Measurements from ENCODE around the gene MMP11. TPM values are rescaled to one million over a fixed set of nuclear protein-coding genes. Genes with fewer than 3 reads are reported as not detected.

Gene MMP11
- total and polyA plus RNA-seq, 4 donors: 0.33 to 33.7 (median 0.61) TPM

DNA sequence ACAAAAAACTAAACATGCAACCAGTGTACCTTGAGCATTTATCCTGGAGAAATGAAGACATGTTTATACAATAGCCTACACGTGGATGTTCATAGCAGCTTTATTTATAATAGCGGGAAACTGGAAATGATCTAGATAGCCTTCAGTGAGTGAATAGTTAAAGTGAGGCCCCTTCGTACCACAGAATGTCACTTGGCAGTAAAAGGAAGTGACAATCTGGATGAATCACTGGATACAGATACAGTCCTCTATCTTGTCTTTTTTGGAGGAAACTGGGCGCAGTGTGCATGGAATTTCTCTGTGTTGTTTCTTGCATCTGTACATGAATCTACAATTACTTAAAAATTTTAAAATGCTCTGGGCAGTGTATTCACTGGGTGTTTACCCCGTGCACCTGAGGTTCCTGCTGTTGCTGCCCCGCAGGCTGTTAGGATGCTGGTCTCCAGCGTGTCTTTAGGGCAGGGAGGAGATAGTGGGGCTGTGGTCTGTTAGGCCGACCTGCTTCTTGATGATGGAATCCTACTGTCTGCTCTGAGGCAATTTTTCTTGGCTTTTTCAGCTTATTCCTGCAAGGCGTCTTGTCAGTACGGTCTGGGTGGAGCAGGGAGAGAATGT is 43.0 kb downstream of the MMP11 start:
- 79% methylated on average over 10 of the region's 10 CpGs for WGBS

DNA sequence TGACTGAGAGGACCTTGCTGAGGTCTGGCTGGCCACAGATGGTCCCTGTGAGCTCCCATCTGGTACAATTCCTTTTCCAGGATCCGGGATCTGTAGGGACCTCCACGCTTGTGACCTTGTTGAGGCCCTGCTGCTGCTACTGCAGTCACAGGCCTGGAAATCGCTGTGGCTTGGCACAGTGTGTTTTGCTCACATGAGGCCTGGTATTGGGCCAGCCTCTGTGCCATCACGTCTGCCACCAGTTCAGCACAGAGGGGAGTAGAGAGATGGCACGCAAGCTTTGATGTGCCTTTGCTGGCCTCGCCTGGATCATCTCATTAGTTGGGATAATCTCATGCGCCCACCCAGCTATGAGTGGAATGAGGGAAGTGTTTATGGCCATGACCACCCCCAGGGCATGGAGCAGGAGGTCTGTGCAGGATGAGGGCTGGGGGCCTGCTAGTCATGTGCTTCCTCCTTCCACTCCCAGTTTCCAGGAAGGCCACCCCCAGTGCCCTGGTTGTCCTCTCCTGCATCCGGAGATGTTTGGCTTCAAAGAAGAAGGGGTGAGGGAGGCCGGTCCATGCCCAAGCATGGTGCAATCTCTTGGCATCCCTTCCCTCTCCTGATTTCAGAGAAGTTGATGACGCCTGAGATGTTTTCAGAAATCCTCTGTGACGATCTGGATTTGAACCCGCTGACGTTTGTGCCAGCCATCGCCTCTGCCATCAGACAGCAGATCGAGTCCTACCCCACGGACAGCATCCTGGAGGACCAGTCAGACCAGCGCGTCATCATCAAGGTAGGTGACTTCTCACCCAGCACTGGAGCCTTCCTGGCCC is 43.7 kb downstream of the MMP11 start:
- no peak overlapping the region for H3K9ac ChIP-seq (ENCODE audit: low read depth in 1 of 2, low read length in 2 of 2)
- H3K4me1 ChIP-seq (ENCODE audit: control insufficient read depth in 4 of 4, insufficient read depth in 4 of 4, low read length in 3 of 4): no peaks in the 10 kb centered on the region
- H3K27me3 ChIP-seq (ENCODE audit: control insufficient read depth in 4 of 4, insufficient read depth in 4 of 4, low read length in 3 of 4): no peaks in the 10 kb centered on the region
- H3K27ac ChIP-seq (ENCODE audit: low read depth in 1 of 2, low read length in 2 of 2): no peak overlapping the region
- H3K4me3 ChIP-seq (ENCODE audit: low read depth in 1 of 3, low read length in 3 of 3): no peak overlapping the region
- 88% methylated on average over 18 of the region's 18 CpGs for WGBS
- DNase-seq (ENCODE audit: low spot score): no peak
- H3K9me3 ChIP-seq (ENCODE audit: control insufficient read depth in 4 of 4, low read length in 3 of 4): no peaks in the 10 kb centered on the region
- H3K36me3 ChIP-seq (ENCODE audit: control insufficient read depth in 4 of 4, insufficient read depth in 3 of 4, low read depth in 1 of 4, low read length in 3 of 4): peaks cover 2 to 47% (median 19%) of the 10 kb centered on the region in 4 donors
- TF ChIP-seq JUND (IDR thresholded peaks at IDR 0.05) (no peak), FOXA1 (IDR thresholded peaks at IDR 0.05) (no peak), SP1 (IDR thresholded peaks at IDR 0.05) (no peak), HNF4A (conservative IDR thresholded peaks at IDR 0.05) (no peak), MAX (IDR thresholded peaks at IDR 0.05) (no peak), RXRA (IDR thresholded peaks at IDR 0.05) (no peak), TAF1 (conservative IDR thresholded peaks at IDR 0.05) (no peak), RAD21 (IDR thresholded peaks at IDR 0.05) (no peak), HNF4G (IDR thresholded peaks at IDR 0.05) (no peak), EGR1 (IDR thresholded peaks at IDR 0.05; ENCODE audit: low read depth in 2 of 2) (no peak), NR2F2 (IDR thresholded peaks at IDR 0.05) (no peak), ATF3 (IDR thresholded peaks at IDR 0.05) (no peak), FOXA2 (IDR thresholded peaks at IDR 0.05) (no peak), YY1 (IDR thresholded peaks at IDR 0.05) (no peak)
- TF ChIP-seq, protein P1, sequence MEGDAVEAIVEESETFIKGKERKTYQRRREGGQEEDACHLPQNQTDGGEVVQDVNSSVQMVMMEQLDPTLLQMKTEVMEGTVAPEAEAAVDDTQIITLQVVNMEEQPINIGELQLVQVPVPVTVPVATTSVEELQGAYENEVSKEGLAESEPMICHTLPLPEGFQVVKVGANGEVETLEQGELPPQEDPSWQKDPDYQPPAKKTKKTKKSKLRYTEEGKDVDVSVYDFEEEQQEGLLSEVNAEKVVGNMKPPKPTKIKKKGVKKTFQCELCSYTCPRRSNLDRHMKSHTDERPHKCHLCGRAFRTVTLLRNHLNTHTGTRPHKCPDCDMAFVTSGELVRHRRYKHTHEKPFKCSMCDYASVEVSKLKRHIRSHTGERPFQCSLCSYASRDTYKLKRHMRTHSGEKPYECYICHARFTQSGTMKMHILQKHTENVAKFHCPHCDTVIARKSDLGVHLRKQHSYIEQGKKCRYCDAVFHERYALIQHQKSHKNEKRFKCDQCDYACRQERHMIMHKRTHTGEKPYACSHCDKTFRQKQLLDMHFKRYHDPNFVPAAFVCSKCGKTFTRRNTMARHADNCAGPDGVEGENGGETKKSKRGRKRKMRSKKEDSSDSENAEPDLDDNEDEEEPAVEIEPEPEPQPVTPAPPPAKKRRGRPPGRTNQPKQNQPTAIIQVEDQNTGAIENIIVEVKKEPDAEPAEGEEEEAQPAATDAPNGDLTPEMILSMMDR (IDR thresholded peaks at IDR 0.05; ENCODE audit: low read depth, low read length, missing input control): no peak
- TF ChIP-seq, protein P2, sequence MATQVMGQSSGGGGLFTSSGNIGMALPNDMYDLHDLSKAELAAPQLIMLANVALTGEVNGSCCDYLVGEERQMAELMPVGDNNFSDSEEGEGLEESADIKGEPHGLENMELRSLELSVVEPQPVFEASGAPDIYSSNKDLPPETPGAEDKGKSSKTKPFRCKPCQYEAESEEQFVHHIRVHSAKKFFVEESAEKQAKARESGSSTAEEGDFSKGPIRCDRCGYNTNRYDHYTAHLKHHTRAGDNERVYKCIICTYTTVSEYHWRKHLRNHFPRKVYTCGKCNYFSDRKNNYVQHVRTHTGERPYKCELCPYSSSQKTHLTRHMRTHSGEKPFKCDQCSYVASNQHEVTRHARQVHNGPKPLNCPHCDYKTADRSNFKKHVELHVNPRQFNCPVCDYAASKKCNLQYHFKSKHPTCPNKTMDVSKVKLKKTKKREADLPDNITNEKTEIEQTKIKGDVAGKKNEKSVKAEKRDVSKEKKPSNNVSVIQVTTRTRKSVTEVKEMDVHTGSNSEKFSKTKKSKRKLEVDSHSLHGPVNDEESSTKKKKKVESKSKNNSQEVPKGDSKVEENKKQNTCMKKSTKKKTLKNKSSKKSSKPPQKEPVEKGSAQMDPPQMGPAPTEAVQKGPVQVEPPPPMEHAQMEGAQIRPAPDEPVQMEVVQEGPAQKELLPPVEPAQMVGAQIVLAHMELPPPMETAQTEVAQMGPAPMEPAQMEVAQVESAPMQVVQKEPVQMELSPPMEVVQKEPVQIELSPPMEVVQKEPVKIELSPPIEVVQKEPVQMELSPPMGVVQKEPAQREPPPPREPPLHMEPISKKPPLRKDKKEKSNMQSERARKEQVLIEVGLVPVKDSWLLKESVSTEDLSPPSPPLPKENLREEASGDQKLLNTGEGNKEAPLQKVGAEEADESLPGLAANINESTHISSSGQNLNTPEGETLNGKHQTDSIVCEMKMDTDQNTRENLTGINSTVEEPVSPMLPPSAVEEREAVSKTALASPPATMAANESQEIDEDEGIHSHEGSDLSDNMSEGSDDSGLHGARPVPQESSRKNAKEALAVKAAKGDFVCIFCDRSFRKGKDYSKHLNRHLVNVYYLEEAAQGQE (IDR thresholded peaks at IDR 0.05): no peak
- TF ChIP-seq, protein P3, sequence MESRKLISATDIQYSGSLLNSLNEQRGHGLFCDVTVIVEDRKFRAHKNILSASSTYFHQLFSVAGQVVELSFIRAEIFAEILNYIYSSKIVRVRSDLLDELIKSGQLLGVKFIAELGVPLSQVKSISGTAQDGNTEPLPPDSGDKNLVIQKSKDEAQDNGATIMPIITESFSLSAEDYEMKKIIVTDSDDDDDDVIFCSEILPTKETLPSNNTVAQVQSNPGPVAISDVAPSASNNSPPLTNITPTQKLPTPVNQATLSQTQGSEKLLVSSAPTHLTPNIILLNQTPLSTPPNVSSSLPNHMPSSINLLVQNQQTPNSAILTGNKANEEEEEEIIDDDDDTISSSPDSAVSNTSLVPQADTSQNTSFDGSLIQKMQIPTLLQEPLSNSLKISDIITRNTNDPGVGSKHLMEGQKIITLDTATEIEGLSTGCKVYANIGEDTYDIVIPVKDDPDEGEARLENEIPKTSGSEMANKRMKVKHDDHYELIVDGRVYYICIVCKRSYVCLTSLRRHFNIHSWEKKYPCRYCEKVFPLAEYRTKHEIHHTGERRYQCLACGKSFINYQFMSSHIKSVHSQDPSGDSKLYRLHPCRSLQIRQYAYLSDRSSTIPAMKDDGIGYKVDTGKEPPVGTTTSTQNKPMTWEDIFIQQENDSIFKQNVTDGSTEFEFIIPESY (IDR thresholded peaks at IDR 0.05): no peak

More for the DNA sequence above, 43.0 kb downstream of the MMP11 start:
- H3K27ac ChIP-seq (ENCODE audit: low read depth in 1 of 2, low read length in 2 of 2): no peak overlapping the region
- H3K4me3 ChIP-seq (ENCODE audit: low read depth in 1 of 3, low read length in 3 of 3): no peak overlapping the region
- peaks cover 2 to 45% (median 16%) of the 10 kb centered on the region in 4 donors for H3K36me3 ChIP-seq (ENCODE audit: control insufficient read depth in 4 of 4, insufficient read depth in 3 of 4, low read depth in 1 of 4, low read length in 3 of 4)
- H3K9ac ChIP-seq (ENCODE audit: low read depth in 1 of 2, low read length in 2 of 2): no peak overlapping the region
- no peaks in the 10 kb centered on the region for H3K4me1 ChIP-seq (ENCODE audit: control insufficient read depth in 4 of 4, insufficient read depth in 4 of 4, low read length in 3 of 4)
- no peaks in the 10 kb centered on the region for H3K27me3 ChIP-seq (ENCODE audit: control insufficient read depth in 4 of 4, insufficient read depth in 4 of 4, low read length in 3 of 4)
- DNase-seq (ENCODE audit: low spot score): no peak
- H3K9me3 ChIP-seq (ENCODE audit: control insufficient read depth in 4 of 4, low read length in 3 of 4): no peaks in the 10 kb centered on the region
- TF ChIP-seq NR2F2 (IDR thresholded peaks at IDR 0.05) (no peak), MAX (IDR thresholded peaks at IDR 0.05) (no peak), YY1 (IDR thresholded peaks at IDR 0.05) (no peak), SP1 (IDR thresholded peaks at IDR 0.05) (no peak), FOXA1 (IDR thresholded peaks at IDR 0.05) (no peak), TAF1 (conservative IDR thresholded peaks at IDR 0.05) (no peak), RXRA (IDR thresholded peaks at IDR 0.05) (no peak), RAD21 (IDR thresholded peaks at IDR 0.05) (no peak), EGR1 (IDR thresholded peaks at IDR 0.05; ENCODE audit: low read depth in 2 of 2) (no peak), HNF4G (IDR thresholded peaks at IDR 0.05) (no peak), GABPA (IDR thresholded peaks at IDR 0.05 in 1 of 2, conservative IDR thresholded peaks at IDR 0.05 in 1 of 2) (no peak)
- TF ChIP-seq, protein P3 (IDR thresholded peaks at IDR 0.05): no peak

Data from liver (tissue), 9 donors.